Measurements from ENCODE around the gene CPA3. TPM values are rescaled to one million over a fixed set of nuclear protein-coding genes. Genes with fewer than 3 reads are reported as not detected.

Gene CPA3
- total and polyA plus RNA-seq, 4 donors = 0.42 to 8.6 (median 1.9) TPM; not detected in 1

DNA sequence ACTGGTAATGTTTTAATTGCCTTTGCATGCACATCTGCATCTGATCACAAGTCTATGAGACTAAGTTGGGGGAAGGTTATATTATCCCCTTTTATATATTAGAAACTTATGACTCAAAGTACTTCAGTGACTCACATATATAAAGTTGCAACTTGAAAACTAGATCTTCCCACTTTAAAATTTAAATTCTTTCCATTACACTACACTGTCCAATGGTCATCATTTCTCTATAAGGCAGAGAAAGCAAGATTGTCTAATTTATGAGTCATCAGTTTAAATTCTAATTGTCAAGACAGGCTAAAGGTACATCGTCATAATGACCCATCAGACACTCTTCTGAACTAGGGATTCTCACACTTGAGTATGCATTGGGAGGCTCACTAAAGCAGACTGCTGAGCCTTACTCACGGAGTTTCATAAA, 37.9 kb downstream of the CPA3 start:
- 85% methylated on average over 2 of the region's 2 CpGs for WGBS
- TF ChIP-seq RAD21 (IDR thresholded peaks at IDR 0.05) (no peak), YY1 (IDR thresholded peaks at IDR 0.05) (no peak), ATF3 (IDR thresholded peaks at IDR 0.05) (no peak), HNF4A (conservative IDR thresholded peaks at IDR 0.05) (no peak), JUND (IDR thresholded peaks at IDR 0.05) (no peak), TAF1 (conservative IDR thresholded peaks at IDR 0.05) (no peak), EGR1 (IDR thresholded peaks at IDR 0.05; ENCODE audit: low read depth in 2 of 2) (no peak), RXRA (IDR thresholded peaks at IDR 0.05) (no peak), GABPA (IDR thresholded peaks at IDR 0.05 in 1 of 2, conservative IDR thresholded peaks at IDR 0.05 in 1 of 2) (no peak), SP1 (IDR thresholded peaks at IDR 0.05) (no peak), HNF4G (IDR thresholded peaks at IDR 0.05) (no peak)
- TF ChIP-seq, protein P1, sequence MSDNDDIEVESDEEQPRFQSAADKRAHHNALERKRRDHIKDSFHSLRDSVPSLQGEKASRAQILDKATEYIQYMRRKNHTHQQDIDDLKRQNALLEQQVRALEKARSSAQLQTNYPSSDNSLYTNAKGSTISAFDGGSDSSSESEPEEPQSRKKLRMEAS (IDR thresholded peaks at IDR 0.05) = no peak
- TF ChIP-seq, protein P2, sequence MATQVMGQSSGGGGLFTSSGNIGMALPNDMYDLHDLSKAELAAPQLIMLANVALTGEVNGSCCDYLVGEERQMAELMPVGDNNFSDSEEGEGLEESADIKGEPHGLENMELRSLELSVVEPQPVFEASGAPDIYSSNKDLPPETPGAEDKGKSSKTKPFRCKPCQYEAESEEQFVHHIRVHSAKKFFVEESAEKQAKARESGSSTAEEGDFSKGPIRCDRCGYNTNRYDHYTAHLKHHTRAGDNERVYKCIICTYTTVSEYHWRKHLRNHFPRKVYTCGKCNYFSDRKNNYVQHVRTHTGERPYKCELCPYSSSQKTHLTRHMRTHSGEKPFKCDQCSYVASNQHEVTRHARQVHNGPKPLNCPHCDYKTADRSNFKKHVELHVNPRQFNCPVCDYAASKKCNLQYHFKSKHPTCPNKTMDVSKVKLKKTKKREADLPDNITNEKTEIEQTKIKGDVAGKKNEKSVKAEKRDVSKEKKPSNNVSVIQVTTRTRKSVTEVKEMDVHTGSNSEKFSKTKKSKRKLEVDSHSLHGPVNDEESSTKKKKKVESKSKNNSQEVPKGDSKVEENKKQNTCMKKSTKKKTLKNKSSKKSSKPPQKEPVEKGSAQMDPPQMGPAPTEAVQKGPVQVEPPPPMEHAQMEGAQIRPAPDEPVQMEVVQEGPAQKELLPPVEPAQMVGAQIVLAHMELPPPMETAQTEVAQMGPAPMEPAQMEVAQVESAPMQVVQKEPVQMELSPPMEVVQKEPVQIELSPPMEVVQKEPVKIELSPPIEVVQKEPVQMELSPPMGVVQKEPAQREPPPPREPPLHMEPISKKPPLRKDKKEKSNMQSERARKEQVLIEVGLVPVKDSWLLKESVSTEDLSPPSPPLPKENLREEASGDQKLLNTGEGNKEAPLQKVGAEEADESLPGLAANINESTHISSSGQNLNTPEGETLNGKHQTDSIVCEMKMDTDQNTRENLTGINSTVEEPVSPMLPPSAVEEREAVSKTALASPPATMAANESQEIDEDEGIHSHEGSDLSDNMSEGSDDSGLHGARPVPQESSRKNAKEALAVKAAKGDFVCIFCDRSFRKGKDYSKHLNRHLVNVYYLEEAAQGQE (IDR thresholded peaks at IDR 0.05) = no peak
- H3K9ac ChIP-seq (ENCODE audit: low read depth in 1 of 2, low read length in 2 of 2) = no peak overlapping the region
- H3K4me1 ChIP-seq (ENCODE audit: control insufficient read depth in 4 of 4, insufficient read depth in 4 of 4, low read length in 3 of 4) = no peaks in the 10 kb centered on the region
- no peak overlapping the region for H3K27ac ChIP-seq (ENCODE audit: low read depth in 1 of 2, low read length in 2 of 2)
- H3K36me3 ChIP-seq (ENCODE audit: control insufficient read depth in 4 of 4, insufficient read depth in 3 of 4, low read depth in 1 of 4, low read length in 3 of 4) = no peaks in the 10 kb centered on the region
- no peak for DNase-seq (ENCODE audit: low spot score)
- H3K4me3 ChIP-seq (ENCODE audit: low read depth in 1 of 3, low read length in 3 of 3) = no peak overlapping the region
- H3K27me3 ChIP-seq (ENCODE audit: control insufficient read depth in 4 of 4, insufficient read depth in 4 of 4, low read length in 3 of 4) = peaks cover 0 to 2% (median 0%) of the 10 kb centered on the region in 4 donors
- no peaks in the 10 kb centered on the region for H3K9me3 ChIP-seq (ENCODE audit: control insufficient read depth in 4 of 4, low read length in 3 of 4)

GRCh38 chr3:148903941-148904340, 38.8 kb downstream of the CPA3 start:
- H3K4me1 ChIP-seq (ENCODE audit: control insufficient read depth in 4 of 4, insufficient read depth in 4 of 4, low read length in 3 of 4) = no peaks in the 10 kb centered on the region
- no peak for DNase-seq (ENCODE audit: low spot score)

GRCh38 chr3:148906667-148907066, 41.6 kb downstream of the CPA3 start:
- no peak overlapping the region for H3K27ac ChIP-seq (ENCODE audit: low read depth in 1 of 2, low read length in 2 of 2)
- H3K4me3 ChIP-seq (ENCODE audit: low read depth in 1 of 3, low read length in 3 of 3) = no peak overlapping the region
- no peaks in the 10 kb centered on the region for H3K36me3 ChIP-seq (ENCODE audit: control insufficient read depth in 4 of 4, insufficient read depth in 3 of 4, low read depth in 1 of 4, low read length in 3 of 4)
- H3K9ac ChIP-seq (ENCODE audit: low read depth in 1 of 2, low read length in 2 of 2) = no peak overlapping the region
- H3K27me3 ChIP-seq (ENCODE audit: control insufficient read depth in 4 of 4, insufficient read depth in 4 of 4, low read length in 3 of 4) = peaks cover 0 to 4% (median under 1%) of the 10 kb centered on the region in 4 donors
- no peaks in the 10 kb centered on the region for H3K4me1 ChIP-seq (ENCODE audit: control insufficient read depth in 4 of 4, insufficient read depth in 4 of 4, low read length in 3 of 4)
- H3K9me3 ChIP-seq (ENCODE audit: control insufficient read depth in 4 of 4, low read length in 3 of 4) = no peaks in the 10 kb centered on the region
- no peak for DNase-seq (ENCODE audit: low spot score)
- 79% methylated on average over 2 of the region's 2 CpGs for WGBS
- TF ChIP-seq FOXA2 (IDR thresholded peaks at IDR 0.05) (no peak), HNF4A (conservative IDR thresholded peaks at IDR 0.05) (no peak), SP1 (IDR thresholded peaks at IDR 0.05) (no peak), RAD21 (IDR thresholded peaks at IDR 0.05) (no peak), CTCF (IDR thresholded peaks at IDR 0.05; ENCODE audit: low read depth, low read length, missing input control) (no peak), RXRA (IDR thresholded peaks at IDR 0.05) (no peak), ATF3 (IDR thresholded peaks at IDR 0.05) (no peak), HNF4G (IDR thresholded peaks at IDR 0.05) (no peak), GABPA (IDR thresholded peaks at IDR 0.05 in 1 of 2, conservative IDR thresholded peaks at IDR 0.05 in 1 of 2) (no peak), EGR1 (IDR thresholded peaks at IDR 0.05; ENCODE audit: low read depth in 2 of 2) (no peak), JUND (IDR thresholded peaks at IDR 0.05) (no peak)
- TF ChIP-seq, protein P2 (IDR thresholded peaks at IDR 0.05) = no peak

More at GRCh38 chr3:148903941-148904340, 38.8 kb downstream of the CPA3 start:
- Histone ChIP-seq H3K36me3 (ENCODE audit: control insufficient read depth in 4 of 4, insufficient read depth in 3 of 4, low read depth in 1 of 4, low read length in 3 of 4) (no peaks in the 10 kb centered on the region), H3K27me3 (ENCODE audit: control insufficient read depth in 4 of 4, insufficient read depth in 4 of 4, low read length in 3 of 4) (peaks cover 0 to 2% (median under 1%) of the 10 kb centered on the region in 4 donors), H3K4me3 (ENCODE audit: low read depth in 1 of 3, low read length in 3 of 3) (no peak overlapping the region), H3K9me3 (ENCODE audit: control insufficient read depth in 4 of 4, low read length in 3 of 4) (no peaks in the 10 kb centered on the region), H3K9ac (ENCODE audit: low read depth in 1 of 2, low read length in 2 of 2) (no peak overlapping the region), H3K27ac (ENCODE audit: low read depth in 1 of 2, low read length in 2 of 2) (no peak overlapping the region)
- TF ChIP-seq YY1 (IDR thresholded peaks at IDR 0.05) = no peak
- TF ChIP-seq HNF4A (conservative IDR thresholded peaks at IDR 0.05) = no peak
- TF ChIP-seq ATF3 (IDR thresholded peaks at IDR 0.05) = no peak

All from liver (tissue), 9 donors.